Activated gamma-delta T cell treated with Interleukin-2 at 50 U/mL for 16 hours (primary cell): Measurements from ENCODE around the gene LAMB2.
A peak's percentile ranks its signal among the peaks of the same experiment; 100 is the strongest.

Source experiments
- DNase-seq: peaks from one replicate; pipeline ENCODE4 v3.0.0-alpha.2; 2020

LAMB2 gene

DNA sequence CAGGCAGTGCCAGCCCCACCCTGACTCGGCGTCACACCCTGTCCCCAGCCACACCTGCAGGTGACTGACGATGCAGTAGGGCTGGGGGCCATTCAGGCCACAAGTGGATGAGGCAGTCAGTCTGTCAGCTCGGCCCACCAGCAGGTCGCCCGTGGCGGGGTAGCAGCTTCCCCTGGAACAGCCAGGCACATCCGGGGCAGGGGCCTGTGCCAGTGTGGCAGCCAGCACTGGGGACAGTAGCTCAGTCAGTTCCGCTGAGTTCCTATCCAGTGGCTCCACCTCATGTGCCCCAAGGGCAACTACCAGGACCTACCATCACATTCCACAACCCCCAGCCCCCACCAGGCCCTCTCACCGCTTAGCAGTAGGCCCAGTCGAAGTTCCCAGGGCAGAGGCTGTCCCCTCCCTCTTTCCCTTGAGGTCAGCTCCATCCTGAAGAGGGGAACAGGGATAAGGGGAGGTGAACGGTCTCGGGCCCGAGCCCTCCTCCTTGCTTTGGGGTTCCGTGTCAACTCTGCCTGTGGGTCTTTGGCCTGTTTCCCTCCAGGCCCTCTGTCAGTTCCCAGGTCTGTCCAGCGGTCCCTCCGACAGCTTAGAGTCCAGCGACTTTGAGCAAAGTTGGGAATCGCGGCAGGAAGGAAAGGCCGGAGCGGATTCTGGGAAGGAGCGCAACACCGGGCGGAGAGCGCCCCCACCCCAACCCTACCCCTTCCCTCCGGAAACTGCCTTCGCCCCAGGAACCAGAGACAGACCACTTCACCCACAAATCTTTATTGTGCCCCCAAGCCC lies at the start of gene LAMB2:
Gene LAMB2, minus strand, starts transcription at position 614 of the 789 bp plus-strand sequence. Its CDS starts 183 bp downstream, at position 431.
- DNase-seq = no peak

DNA sequence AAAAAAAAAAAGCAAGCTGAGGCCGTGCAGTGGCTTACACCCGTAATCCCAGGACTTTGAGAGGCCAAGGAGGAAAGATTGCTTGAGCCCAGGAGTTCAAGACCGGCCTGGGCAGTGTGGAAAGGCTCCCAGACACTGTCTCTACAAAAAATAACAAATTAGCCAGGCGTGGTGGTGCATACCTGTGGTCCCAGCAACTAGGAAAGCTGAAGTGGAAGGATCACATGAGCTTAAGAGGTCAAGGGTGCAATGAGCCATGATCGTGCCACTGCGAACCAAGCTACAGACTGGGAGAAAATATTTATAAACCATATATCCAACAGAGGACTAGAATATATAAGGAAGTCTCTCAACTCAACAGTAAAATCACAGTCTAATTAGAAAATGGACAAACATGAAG lies 48.5 kb upstream of the LAMB2 start:
- no peak for DNase-seq

DNA sequence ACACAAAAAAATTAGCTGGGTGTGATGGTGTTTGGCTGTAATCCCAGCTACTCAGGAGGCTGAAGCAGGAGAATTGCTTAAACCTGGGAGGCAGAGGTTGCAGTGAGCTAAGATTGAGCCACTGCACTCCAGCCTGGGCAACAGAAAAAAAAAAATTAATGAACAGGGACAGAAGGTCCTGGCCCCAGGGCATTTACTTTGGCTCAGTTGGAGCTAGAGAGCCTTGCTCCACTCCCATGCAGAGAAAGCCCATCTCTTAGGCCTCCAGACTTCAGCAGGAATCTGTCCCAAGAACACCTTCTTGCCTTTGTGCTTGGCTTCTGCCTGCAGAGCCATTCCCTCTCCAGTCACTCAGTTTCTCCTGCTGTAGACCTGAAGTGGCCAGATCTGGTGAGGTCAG lies 47.3 kb upstream of the LAMB2 start:
- no peak for DNase-seq

DNA sequence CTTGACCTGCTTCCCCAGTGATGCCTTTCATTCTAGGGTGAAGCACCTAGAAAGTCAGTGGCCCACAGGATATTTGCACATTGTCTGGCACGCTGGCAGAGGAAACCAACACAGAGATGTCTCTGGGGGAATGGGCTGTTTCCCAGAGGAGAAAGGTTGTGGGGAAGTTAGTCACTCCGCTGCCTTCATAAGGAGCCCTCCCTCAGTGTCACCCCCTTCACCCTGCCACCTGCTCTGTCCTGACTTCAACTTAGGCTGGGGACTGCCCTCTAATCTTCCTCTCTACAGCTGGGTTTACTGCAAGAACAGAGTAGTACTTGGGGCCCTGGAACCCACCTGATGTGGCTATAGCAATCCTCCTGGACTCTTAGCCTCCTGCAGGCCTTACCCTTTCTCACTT lies 44.2 kb upstream of the LAMB2 start:
- no peak for DNase-seq

DNA sequence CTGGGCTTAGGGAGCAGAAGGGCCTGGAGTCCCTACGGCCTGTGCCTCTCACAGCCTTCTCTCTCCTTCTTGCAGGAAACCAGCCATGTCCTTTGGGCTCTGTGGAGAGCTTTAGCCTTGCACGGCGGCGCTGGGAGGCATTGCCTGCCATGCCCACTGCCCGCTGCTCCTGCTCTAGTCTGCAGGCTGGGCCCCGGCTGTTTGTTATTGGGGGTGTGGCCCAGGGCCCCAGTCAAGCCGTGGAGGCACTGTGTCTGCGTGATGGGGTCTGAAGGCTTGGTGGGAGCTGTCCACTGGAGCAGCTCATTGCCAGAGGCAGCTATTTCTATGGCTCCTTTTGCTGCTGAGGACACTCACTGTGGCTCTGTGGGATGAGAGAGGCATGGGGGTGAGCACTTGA lies 42.7 kb upstream of the LAMB2 start:
- no peak for DNase-seq

DNA sequence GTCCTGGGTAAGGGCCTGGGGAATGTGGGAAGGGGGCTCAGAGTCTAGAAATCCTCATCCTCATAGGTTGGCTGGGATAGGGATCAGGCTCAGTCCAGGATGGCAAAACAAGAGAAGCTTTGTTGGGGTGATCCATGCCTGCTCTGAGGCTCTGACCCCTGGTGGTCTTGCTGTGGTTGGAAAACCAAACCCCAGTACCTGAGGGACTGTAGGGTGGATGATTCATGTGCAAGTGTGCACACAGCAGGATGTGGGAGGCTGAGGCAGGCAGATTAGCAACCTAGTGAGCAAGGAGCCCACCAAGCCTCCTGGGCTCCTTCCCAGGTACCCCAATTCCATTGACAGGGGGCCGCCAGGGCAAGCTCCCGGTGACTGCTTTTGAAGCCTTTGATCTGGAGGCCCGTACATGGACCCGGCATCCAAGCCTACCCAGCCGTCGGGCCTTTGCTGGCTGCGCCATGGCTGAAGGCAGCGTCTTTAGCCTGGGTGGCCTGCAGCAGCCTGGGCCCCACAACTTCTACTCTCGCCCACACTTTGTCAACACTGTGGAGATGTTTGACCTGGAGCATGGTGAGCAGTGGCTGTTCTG lies 41.6 kb upstream of the LAMB2 start:
- no peak for DNase-seq

DNA sequence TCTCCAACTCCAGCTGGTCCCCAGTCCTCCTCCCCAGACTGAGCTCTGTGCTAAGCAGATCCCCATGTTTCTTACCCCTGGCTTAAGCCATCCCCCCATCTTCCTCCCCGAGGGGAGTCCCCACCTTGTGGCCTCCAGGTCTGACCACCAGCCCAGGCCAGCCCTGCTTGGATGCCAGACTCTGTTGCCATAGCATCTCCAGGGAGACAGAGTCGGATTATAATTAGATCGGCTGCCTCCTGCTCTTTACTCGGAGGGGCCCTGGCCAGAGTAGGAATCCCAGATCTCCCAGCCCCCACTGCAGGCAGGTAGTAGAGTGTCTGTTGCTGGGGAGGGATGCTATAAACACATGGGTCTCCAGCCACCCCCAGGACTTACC lies 40.9 kb upstream of the LAMB2 start:
- no peak for DNase-seq

GRCh38 chr3:49173116-49173791 lies 40.4 kb upstream of the LAMB2 start:
- no peak for DNase-seq

DNA sequence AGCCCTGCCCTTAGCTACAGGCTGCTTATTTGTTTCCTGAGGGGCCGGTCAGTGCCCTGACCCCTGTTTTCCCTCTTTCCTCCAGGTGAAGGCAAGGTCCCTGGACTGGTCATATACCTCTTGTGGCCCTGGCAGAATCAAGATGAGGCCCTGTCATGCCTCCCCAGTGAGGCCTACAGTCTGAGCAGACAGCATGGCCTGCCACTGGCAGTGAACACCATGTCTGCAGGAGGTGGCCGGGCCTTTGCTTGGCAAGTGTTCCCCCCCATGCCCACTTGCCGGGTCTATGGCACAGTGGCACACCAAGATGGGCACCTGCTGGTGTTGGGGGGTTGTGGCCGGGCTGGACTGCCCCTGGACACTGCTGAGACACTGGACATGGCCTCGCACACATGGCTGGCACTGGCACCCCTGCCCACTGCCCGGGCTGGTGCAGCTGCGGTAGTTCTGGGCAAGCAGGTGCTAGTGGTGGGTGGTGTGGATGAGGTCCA lies 39.7 kb upstream of the LAMB2 start:
- DNase-seq = no peak

GRCh38 chr3:49171775-49172500 lies 39.1 kb upstream of the LAMB2 start:
- DNase-seq = no peak

DNA sequence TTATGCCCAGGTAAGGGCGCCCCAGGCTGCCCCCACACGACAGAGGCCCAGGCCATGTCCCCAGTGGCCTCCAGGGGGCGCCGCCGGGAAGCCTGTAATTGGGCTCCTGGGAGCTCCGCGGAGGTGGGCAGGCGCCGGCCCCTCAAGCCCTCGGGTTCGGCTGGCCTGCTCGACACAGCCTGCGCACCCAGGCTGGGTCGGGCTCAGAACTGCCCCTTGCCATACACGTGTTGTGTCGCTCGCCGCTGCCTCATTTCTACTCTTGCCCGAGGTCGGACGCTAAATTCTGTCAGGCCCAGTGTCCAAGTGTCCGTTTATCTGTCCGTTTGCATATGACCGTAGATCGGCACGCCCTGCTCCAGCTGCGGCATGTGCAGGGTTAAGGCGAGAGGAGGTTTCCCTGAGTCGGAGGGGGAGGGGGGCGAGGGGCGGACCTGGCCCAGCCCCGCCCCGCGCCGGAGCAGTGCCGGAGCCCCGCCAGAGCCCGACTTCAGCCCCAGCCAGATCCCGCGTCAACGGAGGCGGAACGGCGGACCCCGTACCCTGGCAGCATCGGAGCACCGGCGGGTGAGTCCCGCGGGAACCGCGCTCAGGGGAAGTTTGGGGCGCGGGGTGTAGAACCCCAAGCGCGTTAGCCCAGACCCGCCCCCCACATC lies 38.4 kb upstream of the LAMB2 start, which contains the start of gene KLHDC8B:
Gene KLHDC8B, plus strand, starts transcription at position 480 of the 656 bp plus-strand sequence. CDS start 1,172 bp downstream, outside the sequence.
- DNase-seq = peak; percentile 85

- DNase-seq = no peak
Observed at GRCh38 chr3:49170744-49171118, 37.9 kb upstream of the LAMB2 start.

- no peak for DNase-seq
Observed at GRCh38 chr3:49166752-49167556, 34.1 kb upstream of the LAMB2 start.

- peak; percentile 70 for DNase-seq
Observed at GRCh38 chr3:49165771-49166751, 33.2 kb upstream of the LAMB2 start, which contains the start of gene CCDC71. Gene CCDC71, minus strand, starts transcription at chr3:49166331. Its CDS starts 2,123 bp downstream, at chr3:49164208.

DNA sequence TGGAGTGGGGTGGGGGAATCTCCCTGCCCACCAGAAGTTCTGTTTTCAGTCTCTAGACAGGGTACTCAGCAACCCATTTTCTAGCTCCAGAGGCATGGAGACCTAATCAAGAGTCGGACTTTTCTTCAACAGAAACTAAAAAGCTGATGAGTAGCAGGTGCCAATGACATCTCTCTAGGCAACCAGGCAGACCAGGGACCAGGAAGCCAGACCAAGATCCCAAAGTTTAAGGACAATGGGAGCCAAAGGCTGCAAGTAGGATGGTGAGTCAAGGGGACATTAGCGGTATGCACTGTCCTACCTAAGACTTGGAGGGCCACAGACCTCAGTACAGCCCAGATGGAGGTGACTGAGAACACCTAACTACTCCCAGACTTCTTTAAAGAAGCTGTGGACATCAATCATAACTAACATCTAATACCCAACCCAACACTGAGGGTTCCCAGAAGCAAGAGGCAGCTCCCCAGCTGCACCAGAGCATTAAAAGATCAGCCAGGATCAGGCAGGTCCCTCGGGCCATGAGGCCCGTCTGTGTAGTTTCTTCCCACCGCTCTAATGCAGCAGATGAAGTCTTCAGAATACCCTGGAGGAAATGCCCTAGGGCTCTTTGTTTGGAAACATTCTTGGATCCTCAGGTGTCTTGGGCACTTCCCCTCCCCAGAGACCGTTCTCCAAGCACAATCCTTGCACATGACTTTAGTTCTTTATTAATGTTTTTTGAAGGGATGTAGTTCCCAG lies 32.3 kb upstream of the LAMB2 start:
- no peak for DNase-seq

DNA sequence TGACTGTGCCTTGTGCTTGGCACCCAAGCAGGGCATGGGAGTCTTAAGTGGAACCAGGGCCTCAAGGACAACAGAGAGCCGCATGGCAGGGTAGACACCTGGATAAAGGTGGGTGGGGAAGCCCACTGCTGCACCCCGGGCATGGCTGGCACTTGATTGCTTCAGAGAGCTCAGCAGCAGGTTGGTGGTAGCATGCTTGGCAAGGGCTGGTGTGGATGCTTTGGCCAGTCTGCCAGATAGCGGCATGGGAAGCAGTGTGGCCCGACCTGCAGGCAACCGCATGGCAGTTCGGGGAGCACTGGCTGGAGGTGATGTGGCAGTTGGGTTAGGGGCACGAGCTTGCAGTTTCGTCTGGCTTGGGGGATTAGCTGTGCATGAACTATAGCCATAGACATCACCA lies 30.8 kb upstream of the LAMB2 start:
- no peak for DNase-seq

- no peak for DNase-seq
Observed at GRCh38 chr3:49162751-49163419, 30.0 kb upstream of the LAMB2 start.

- DNase-seq = no peak
Observed at GRCh38 chr3:49161808-49162530, 29.1 kb upstream of the LAMB2 start.
